Peyer's patch (tissue), 4 donors: ENCODE results near the gene EFHC1.

Source experiments
- CTCF ChIP-seq, 6 experiments: fragments of 450-650 bp in 4 of 6; fragments of 200-600 bp in 2 of 6; sonication (generic) in 1 of 6; IDR thresholded peaks; one replicate each; pipeline ENCODE4 v1.5.1; 2017 to 2019; ENCODE audit warnings: antibody characterized with exemption in 6 of 6, mild to moderate bottlenecking in 3 of 6, moderate library complexity in 1 of 6
- POLR2A ChIP-seq, 2 donors: fragments of 450-650 bp; IDR thresholded peaks; one replicate each; pipeline ENCODE4 v1.5.1; 2017; ENCODE audit warnings: antibody characterized with exemption in 2 of 2, mild to moderate bottlenecking in 2 of 2, moderate library complexity in 2 of 2

- TF ChIP-seq CTCF (IDR thresholded peaks at IDR 0.05) (no peak), POLR2A (IDR thresholded peaks at IDR 0.05) (no peak)
These were observed 63.5 kb downstream of the EFHC1 start for GRCh38 chr6:52483671-52484003.
